H1 (cell line): Measurements from ENCODE around the gene FOXL2NB. TPM values are rescaled to one million over a fixed set of nuclear protein-coding genes. Genes with fewer than 3 reads are reported as not detected.

ENCODE experiments used
- CTCF ChIA-PET: fragments of 300-600 bp; sonication (Branson Sonifier 250); formaldehyde crosslinking; loops from one replicate; lab custom pipeline; 2021; ENCODE audit not compliant: partially characterized antibody; lab: Charles Lee
- POLR2A ChIA-PET: fragments of 300-600 bp; sonication (Branson Sonifier 250); formaldehyde crosslinking; loops from one replicate; lab custom pipeline; 2021; ENCODE audit warnings: inconsistent platforms; ENCODE audit not compliant: partially characterized antibody; lab: Charles Lee
- DNase-seq, 2 experiments: peaks; one replicate each; pipeline versions ENCODE4 v3.0.0 to v3.0.0-alpha.2; 2010 to 2022; ENCODE audit warnings: low spot score in 2 of 2, low read depth in 1 of 2, mixed read lengths in 1 of 2
- FAIRE-seq: peaks from 2 replicates; lab custom pipeline; 2011; peaks lifted over from hg19 to GRCh38; lab: Jason Lieb, UNC
- H2AFZ ChIP-seq: 2 replicates; pipeline ENCODE4 v1.8.1; 2012; ENCODE audit warnings: low read length, inconsistent platforms
- H2AK5ac ChIP-seq: 2 replicates; pipeline ENCODE4 v1.6.1; 2013; ENCODE audit warnings: low read depth, low read length
- H2BK120ac ChIP-seq: replicated peaks from 2 replicates; pipeline ENCODE3; 2013; ENCODE audit warnings: low read depth, low read length, inconsistent platforms
- H2BK12ac ChIP-seq: 2 replicates; pipeline ENCODE4 v1.6.1; 2013; ENCODE audit warnings: low read depth, low read length
- H2BK15ac ChIP-seq: 2 replicates; pipeline ENCODE4 v1.6.1; 2013; ENCODE audit warnings: low read length
- H2BK20ac ChIP-seq: 2 replicates; pipeline ENCODE4 v1.6.1; 2013; ENCODE audit warnings: low read length
- H2BK5ac ChIP-seq: 2 replicates; pipeline ENCODE4 v1.6.1; 2013; ENCODE audit warnings: low read depth, low read length
- H3K14ac ChIP-seq: 2 replicates; pipeline ENCODE4 v1.6.1; 2013; ENCODE audit warnings: inconsistent platforms; ENCODE audit not compliant: insufficient read length
- H3K18ac ChIP-seq: 2 replicates; pipeline ENCODE4 v1.6.1; 2013; ENCODE audit warnings: low read length; ENCODE audit errors: extremely low read depth
- H3K23ac ChIP-seq: 2 replicates; pipeline ENCODE4 v1.6.1; 2013; ENCODE audit warnings: inconsistent platforms; ENCODE audit not compliant: insufficient read length
- H3K23me2 ChIP-seq: 2 replicates; pipeline ENCODE4 v1.6.1; 2013; ENCODE audit warnings: low read depth, low read length
- H3K27ac ChIP-seq: 2 replicates; pipeline ENCODE4 v1.6.1; 2011; ENCODE audit warnings: low read depth, low read length, inconsistent platforms
- H3K27me3 ChIP-seq, 4 experiments: replicated peaks in 1 of 4; 1 replicate in 1 of 4; 2 replicates in 3 of 4; pipeline versions ENCODE4 v1.6.1 to v1.8.1; 2011 to 2013; ENCODE audit warnings: low read length in 3 of 4, mild to moderate bottlenecking in 3 of 4, inconsistent platforms in 2 of 4, mixed read lengths in 2 of 4, moderate library complexity in 1 of 4; ENCODE audit not compliant: control insufficient read depth in 3 of 4, insufficient read depth in 3 of 4; ENCODE audit errors: extremely low read depth in 1 of 4
- H3K36me3 ChIP-seq, 4 experiments: 2 replicates each; pipeline versions ENCODE4 v1.6.1 to v1.8.1; 2011 to 2013; ENCODE audit warnings: mild to moderate bottlenecking in 4 of 4, low read length in 3 of 4, moderate library complexity in 2 of 4, control low read depth in 1 of 4, inconsistent platforms in 1 of 4; ENCODE audit not compliant: insufficient read depth in 4 of 4, control insufficient read depth in 2 of 4
- H3K4ac ChIP-seq: replicated peaks from 2 replicates; pipeline ENCODE3; 2013; ENCODE audit warnings: low read length, low read depth, mixed read lengths, inconsistent platforms; ENCODE audit not compliant: insufficient read length
- H3K4me1 ChIP-seq, 4 experiments: replicated peaks in 1 of 4; 1 replicate in 1 of 4; 2 replicates in 3 of 4; pipeline versions ENCODE4 v1.6.1 to v1.8.1; 2011 to 2013; ENCODE audit warnings: low read length in 3 of 4, inconsistent platforms in 2 of 4, mixed read lengths in 1 of 4; ENCODE audit not compliant: insufficient read depth in 4 of 4, control insufficient read depth in 3 of 4
- H3K4me2 ChIP-seq, 2 experiments: 2 replicates each; pipeline versions ENCODE4 v1.6.1 to v1.8.1; 2011 to 2013; ENCODE audit warnings: low read depth in 2 of 2, low read length in 2 of 2, control low read depth in 1 of 2, inconsistent platforms in 1 of 2, mild to moderate bottlenecking in 1 of 2; ENCODE audit not compliant: insufficient read depth in 1 of 2
- H3K4me3 ChIP-seq, 4 experiments: fragments of 200-600, 300-600 bp in 1 of 4; sonication (generic), shearing (Covaris generic), sonication (Bioruptor Twin) in 1 of 4; 2 replicates each; pipeline versions ENCODE4 v1.5.1 to v1.8.1; 2011 to 2016; ENCODE audit warnings: low read length in 4 of 4, low read depth in 3 of 4, control low read depth in 2 of 4, inconsistent platforms in 2 of 4, mild to moderate bottlenecking in 2 of 4, mixed read lengths in 1 of 4, moderate library complexity in 1 of 4; ENCODE audit not compliant: insufficient read depth in 2 of 4; ENCODE audit errors: extremely low read depth in 1 of 4
- H3K56ac ChIP-seq: replicated peaks from 2 replicates; pipeline ENCODE3; 2013; ENCODE audit warnings: low read depth, mild to moderate bottlenecking, mixed read lengths, low read length, inconsistent platforms; ENCODE audit not compliant: insufficient read length
- H3K79me1 ChIP-seq: 2 replicates; pipeline ENCODE4 v1.6.1; 2013; ENCODE audit warnings: low read depth, low read length, control low read depth
- H3K79me2 ChIP-seq, 2 experiments: 2 replicates each; pipeline versions ENCODE4 v1.6.1 to v1.8.1; 2012 to 2013; ENCODE audit warnings: low read length in 2 of 2, mild to moderate bottlenecking in 2 of 2, inconsistent platforms in 1 of 2; ENCODE audit not compliant: insufficient read depth in 2 of 2, control insufficient read depth in 1 of 2
- H3K9ac ChIP-seq, 4 experiments: replicated peaks in 1 of 4; 1 replicate in 1 of 4; 2 replicates in 3 of 4; pipeline versions ENCODE4 v1.6.1 to v1.8.1; 2011 to 2013; ENCODE audit warnings: low read depth in 3 of 4, low read length in 3 of 4, control low read depth in 2 of 4, mild to moderate bottlenecking in 2 of 4, moderate library complexity in 2 of 4, inconsistent platforms in 1 of 4; ENCODE audit errors: extremely low read depth in 1 of 4
- H3K9me3 ChIP-seq, 2 experiments: 2 replicates each; pipeline versions ENCODE4 v1.6.1 to v1.8.1; 2012 to 2013; ENCODE audit warnings: mild to moderate bottlenecking in 2 of 2, moderate library complexity in 2 of 2, control low read depth in 1 of 2, inconsistent platforms in 1 of 2, low read depth in 1 of 2, low read length in 1 of 2, mixed read lengths in 1 of 2; ENCODE audit not compliant: insufficient read depth in 2 of 2
- H4K20me1 ChIP-seq, 2 experiments: replicated peaks in 1 of 2; 2 replicates each; pipeline versions ENCODE3 to v1.8.1; 2011 to 2013; ENCODE audit warnings: inconsistent platforms in 2 of 2, low read length in 2 of 2, mild to moderate bottlenecking in 1 of 2; ENCODE audit not compliant: insufficient read depth in 2 of 2, control insufficient read depth in 1 of 2
- H4K5ac ChIP-seq: 2 replicates; pipeline ENCODE4 v1.6.1; 2013; ENCODE audit warnings: low read length, low read depth, mixed read lengths, inconsistent platforms; ENCODE audit not compliant: insufficient read length
- H4K8ac ChIP-seq: 2 replicates; pipeline ENCODE4 v1.8.0; 2013; ENCODE audit warnings: mild to moderate bottlenecking, moderate library complexity, low read length, inconsistent platforms; ENCODE audit not compliant: insufficient read depth; ENCODE audit errors: extremely low read depth
- H4K91ac ChIP-seq: replicated peaks from 2 replicates; pipeline ENCODE3; 2013; ENCODE audit warnings: low read length, mixed read lengths, inconsistent platforms; ENCODE audit not compliant: insufficient read length
- BACH1 ChIP-seq: IDR thresholded peaks from 2 replicates; pipeline ENCODE4 v1.6.1; 2012; ENCODE audit warnings: low read length, improper control_type of control experiment
- EGR1 ChIP-seq: IDR thresholded peaks from 2 replicates; pipeline ENCODE4 v1.6.1; 2011; ENCODE audit warnings: low read depth, low read length, borderline replicate concordance
- JUND ChIP-seq: IDR thresholded peaks from 2 replicates; pipeline ENCODE4 v1.6.1; 2011; ENCODE audit warnings: mild to moderate bottlenecking, improper control_type of control experiment, low read length
- KDM4A ChIP-seq: IDR thresholded peaks from one replicate; pipeline ENCODE4 v1.7.1; 2012; ENCODE audit warnings: low read depth, mild to moderate bottlenecking, moderate library complexity, low read length, inconsistent platforms; ENCODE audit not compliant: severe bottlenecking
- SIN3A ChIP-seq, 2 experiments: IDR thresholded peaks in 1 of 2; conservative IDR thresholded peaks in 1 of 2; 2 replicates each; pipeline ENCODE4 v1.6.1; 2011 to 2012; ENCODE audit warnings: low read length in 2 of 2, improper control_type of control experiment in 1 of 2, low read depth in 1 of 2, mild to moderate bottlenecking in 1 of 2
- SP1 ChIP-seq: IDR thresholded peaks from 2 replicates; pipeline ENCODE4 v1.6.1; 2011; ENCODE audit warnings: low read depth, low read length
- YY1 ChIP-seq: IDR thresholded peaks from 2 replicates; pipeline ENCODE4 v1.6.1; 2011; ENCODE audit warnings: low read depth, mild to moderate bottlenecking, low read length
- WGBS, 2 experiments: shearing (Covaris generic) in 1 of 2; methylation state at CpG; one replicate each; pipeline versions ENCODE4 v1.1.6 to v1.1.7; 2013 to 2015; ENCODE audit warnings: low lambda C conversion rate in 2 of 2, mixed read lengths in 2 of 2, inconsistent platforms in 1 of 2, low coverage in 1 of 2, missing lambda C conversion rate in 1 of 2; ENCODE audit not compliant: insufficient replicate concordance in 2 of 2, insufficient coverage in 1 of 2, insufficient read length in 1 of 2; ENCODE audit errors: extremely low coverage in 1 of 2, missing lambda C conversion rate in 1 of 2; 5-methylcytosine and 5-hydroxymethylcytosine counted together
- polyA plus RNA-seq, 7 experiments: library from polyadenylated mRNA; depleted of rRNA in 3 of 7; stranded (reverse) in 5 of 7; unstranded in 2 of 7; fragments of >200 nt in 5 of 7; fragments of 200-250 nt in 2 of 7; gene quantifications; 1 replicate in 5 of 7; 2 replicates in 1 of 7; 4 replicates in 1 of 7; pipeline versions ENCODE4 v1.2.1 to v1.2.3, GENCODE V29; 2011 to 2013; ENCODE audit warnings: missing spikeins in 2 of 7, mixed read lengths in 2 of 7
- total RNA-seq: library from RNA; stranded (reverse); fragmentation: NEBNext Ultra II Directional; extraction: Animal tissue kit (Norgen Biotek cat#: 25700); gene quantifications from 2 replicates; pipeline ENCODE4 v1.2.1, GENCODE V29; 2021
- TF ChIP-seq, protein P1 (sequence below), 3 experiments: IDR thresholded peaks; 1 replicate in 2 of 3; 2 replicates in 1 of 3; pipeline versions ENCODE4 v1.5.1 to v1.6.1; 2011; ENCODE audit warnings: low read length in 3 of 3, mild to moderate bottlenecking in 3 of 3, inconsistent platforms in 2 of 3, low read depth in 1 of 3, moderate library complexity in 1 of 3; ENCODE audit not compliant: insufficient read depth in 1 of 3; ENCODE audit errors: control extremely low read depth in 1 of 3

FOXL2NB gene
- total and polyA plus RNA-seq, 2 of the 8 experiments (the other 6 are each of a cell fraction or from before 2014, with no cell fraction given): 5.4 to 7.3 TPM

GRCh38 chr3:138938056-138938876 is 8.8 kb upstream of the FOXL2NB start:
- H3K79me1 ChIP-seq: no peaks in the 10 kb centered on the region
- H3K27me3 ChIP-seq: peaks cover 67 to 91% (median 79%) of the 10 kb centered on the region in 4 experiments
- DNase-seq: peak in 1 of 2 experiments; percentile 76
- ChIA-PET POLR2A (interaction anchor here (9.6 kb wide), 1 partner anchor 10 kb away, joined by 149 read pairs; the partner anchor contains the start of genes FOXL2 and FOXL2NB), CTCF (interaction anchor here (0.6 to 15.6 kb wide), 6 partner anchors 11 to 387 kb away, joined by 3 to 223 read pairs (median 20); no protein-coding TSS in a partner anchor)
- no peaks in the 10 kb centered on the region for H3K9me3 ChIP-seq
- H4K91ac ChIP-seq: no peak overlapping the region
- peak overlapping the region; percentile 49; the same call in 1 of the 2 replicates for H3K18ac ChIP-seq
- H3K9ac ChIP-seq: no peak overlapping the region
- no peak overlapping the region for H2AK5ac ChIP-seq
- peaks cover 9 to 29% (median 22%) of the 10 kb centered on the region in 4 experiments for H3K4me1 ChIP-seq
- H2BK5ac ChIP-seq: no peak overlapping the region
- H3K4ac ChIP-seq: no peak overlapping the region
- peak overlapping the region; percentile 38 to 71 for H3K4me2 ChIP-seq
- 0 out of 2 replicates have a peak overlapping the region, but pooled peaks have one; percentile 34 for H2AFZ ChIP-seq
- peak overlapping the region; percentile 93; the same call in 1 of the 2 replicates for H2BK15ac ChIP-seq
- no peak for FAIRE-seq
- no peak overlapping the region for H3K27ac ChIP-seq
- no peak overlapping the region for H3K14ac ChIP-seq
- no peak overlapping the region for H3K56ac ChIP-seq
- H3K79me2 ChIP-seq: no peaks in the 10 kb centered on the region
- 2% methylated on average over 47 of the region's 48 CpGs; no CpG with 5 or more reads in 1 of the 2 experiments for WGBS, 2 experiments
- peak overlapping the region; percentile 76 for H4K8ac ChIP-seq
- peaks cover 8% of the 10 kb centered on the region; the same call in 1 of the 2 replicates for H3K23me2 ChIP-seq
- H2BK20ac ChIP-seq: peak overlapping the region; percentile 37; the same call in 1 of the 2 replicates
- no peak overlapping the region for H4K5ac ChIP-seq
- no peak overlapping the region for H2BK120ac ChIP-seq
- H3K4me3 ChIP-seq: peak overlapping the region; percentile 14 to 59 (median 30); a peak in 6 of 8 replicates
- H3K36me3 ChIP-seq: peaks cover 0 to 8% (median 0%) of the 10 kb centered on the region in 4 experiments; a peak in 1 of 8 replicates
- H3K23ac ChIP-seq: no peak overlapping the region
- H2BK12ac ChIP-seq: peak overlapping the region; percentile 70; the same call in 1 of the 2 replicates
- peaks cover 9 to 23% of the 10 kb centered on the region in 2 experiments for H4K20me1 ChIP-seq
- TF ChIP-seq SIN3A (conservative IDR thresholded peaks at IDR 0.05 in 1 of 2, IDR thresholded peaks at IDR 0.05 in 1 of 2; ENCODE audit: low read depth in 1 of 2, low read length in 2 of 2): no peak
- TF ChIP-seq JUND: no peak
- TF ChIP-seq BACH1: no peak
- no peak for TF ChIP-seq SP1
- TF ChIP-seq KDM4A: peak; percentile 85
- TF ChIP-seq, protein P1, sequence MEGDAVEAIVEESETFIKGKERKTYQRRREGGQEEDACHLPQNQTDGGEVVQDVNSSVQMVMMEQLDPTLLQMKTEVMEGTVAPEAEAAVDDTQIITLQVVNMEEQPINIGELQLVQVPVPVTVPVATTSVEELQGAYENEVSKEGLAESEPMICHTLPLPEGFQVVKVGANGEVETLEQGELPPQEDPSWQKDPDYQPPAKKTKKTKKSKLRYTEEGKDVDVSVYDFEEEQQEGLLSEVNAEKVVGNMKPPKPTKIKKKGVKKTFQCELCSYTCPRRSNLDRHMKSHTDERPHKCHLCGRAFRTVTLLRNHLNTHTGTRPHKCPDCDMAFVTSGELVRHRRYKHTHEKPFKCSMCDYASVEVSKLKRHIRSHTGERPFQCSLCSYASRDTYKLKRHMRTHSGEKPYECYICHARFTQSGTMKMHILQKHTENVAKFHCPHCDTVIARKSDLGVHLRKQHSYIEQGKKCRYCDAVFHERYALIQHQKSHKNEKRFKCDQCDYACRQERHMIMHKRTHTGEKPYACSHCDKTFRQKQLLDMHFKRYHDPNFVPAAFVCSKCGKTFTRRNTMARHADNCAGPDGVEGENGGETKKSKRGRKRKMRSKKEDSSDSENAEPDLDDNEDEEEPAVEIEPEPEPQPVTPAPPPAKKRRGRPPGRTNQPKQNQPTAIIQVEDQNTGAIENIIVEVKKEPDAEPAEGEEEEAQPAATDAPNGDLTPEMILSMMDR (IDR thresholded peaks at IDR 0.05; ENCODE audit: control extremely low read depth in 1 of 3, insufficient read depth in 1 of 3, low read depth in 1 of 3, low read length in 3 of 3): no peak
- no peak for TF ChIP-seq EGR1
- no peak for TF ChIP-seq YY1
